Measurements from ENCODE around the gene ADGRB3.

The ADGRB3 gene

DNA sequence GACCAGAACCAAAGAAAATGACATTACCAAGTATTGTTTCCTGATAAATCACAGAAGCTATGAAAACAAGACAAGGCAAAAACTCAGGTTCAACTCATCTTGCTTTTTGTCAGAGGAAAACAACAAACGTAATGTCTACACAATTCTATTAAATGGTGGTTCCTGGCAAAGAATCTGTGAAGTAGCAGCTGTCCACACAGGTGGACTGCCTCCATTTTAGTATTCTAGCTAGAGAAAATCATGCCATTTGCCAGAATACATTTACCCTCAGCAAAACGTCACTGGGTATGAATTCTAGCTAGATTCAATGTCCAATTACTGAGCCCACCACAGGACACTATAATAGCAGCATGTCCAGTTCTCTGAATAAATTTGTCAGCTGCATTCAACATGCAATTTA lies 125.4 kb downstream of the ADGRB3 start:
- TF ChIP-seq, protein P1, sequence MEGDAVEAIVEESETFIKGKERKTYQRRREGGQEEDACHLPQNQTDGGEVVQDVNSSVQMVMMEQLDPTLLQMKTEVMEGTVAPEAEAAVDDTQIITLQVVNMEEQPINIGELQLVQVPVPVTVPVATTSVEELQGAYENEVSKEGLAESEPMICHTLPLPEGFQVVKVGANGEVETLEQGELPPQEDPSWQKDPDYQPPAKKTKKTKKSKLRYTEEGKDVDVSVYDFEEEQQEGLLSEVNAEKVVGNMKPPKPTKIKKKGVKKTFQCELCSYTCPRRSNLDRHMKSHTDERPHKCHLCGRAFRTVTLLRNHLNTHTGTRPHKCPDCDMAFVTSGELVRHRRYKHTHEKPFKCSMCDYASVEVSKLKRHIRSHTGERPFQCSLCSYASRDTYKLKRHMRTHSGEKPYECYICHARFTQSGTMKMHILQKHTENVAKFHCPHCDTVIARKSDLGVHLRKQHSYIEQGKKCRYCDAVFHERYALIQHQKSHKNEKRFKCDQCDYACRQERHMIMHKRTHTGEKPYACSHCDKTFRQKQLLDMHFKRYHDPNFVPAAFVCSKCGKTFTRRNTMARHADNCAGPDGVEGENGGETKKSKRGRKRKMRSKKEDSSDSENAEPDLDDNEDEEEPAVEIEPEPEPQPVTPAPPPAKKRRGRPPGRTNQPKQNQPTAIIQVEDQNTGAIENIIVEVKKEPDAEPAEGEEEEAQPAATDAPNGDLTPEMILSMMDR (IDR thresholded peaks at IDR 0.05; ENCODE audit: control extremely low read depth, extremely low read depth, low read depth, missing control alignments), result no peak
- no peak for DNase-seq (ENCODE audit: extremely low spot score)
- POLR2A ChIA-PET, result no interaction called here
- CTCF ChIA-PET, result interaction anchor here (0.8 kb wide), 1 partner anchor 34 kb away, joined by 3 read pairs; no protein-coding TSS in a partner anchor

DNA sequence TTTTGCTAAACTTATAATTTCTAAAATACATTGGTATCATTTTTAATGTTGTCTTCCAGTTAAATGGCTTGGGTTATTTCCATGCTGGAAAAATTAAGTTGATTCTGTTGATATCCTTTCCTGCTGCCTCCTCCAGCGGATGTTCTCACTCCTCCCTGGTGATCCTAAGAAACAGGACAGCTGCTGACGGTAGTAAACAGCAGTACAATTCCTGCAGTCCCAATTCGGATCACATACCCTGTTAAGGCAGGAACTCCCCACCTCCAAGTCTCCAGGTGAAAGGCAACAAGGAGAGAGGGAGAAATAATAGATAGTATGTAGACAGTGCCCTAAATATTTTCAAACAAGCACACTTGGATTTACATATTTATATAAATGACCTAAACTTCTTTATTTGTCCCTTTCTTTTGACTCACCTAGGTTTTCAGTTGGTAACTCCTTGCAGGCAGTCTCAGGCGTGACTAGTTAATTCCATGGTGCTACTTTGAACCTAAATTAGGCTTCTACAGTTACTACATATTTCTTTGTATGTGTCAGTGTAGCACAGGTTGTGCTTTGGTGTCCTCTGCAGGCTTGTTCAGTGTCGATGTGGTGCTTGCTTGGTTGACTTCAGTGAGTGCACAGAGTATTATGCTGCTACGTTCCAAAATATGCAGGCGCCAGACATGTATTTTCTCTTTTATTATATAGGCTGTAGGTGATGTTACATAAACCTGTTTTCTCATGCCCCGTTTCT lies 126.0 kb downstream of the ADGRB3 start:
- POLR2A ChIA-PET, result no interaction called here
- TF ChIP-seq, protein P1 (IDR thresholded peaks at IDR 0.05; ENCODE audit: control extremely low read depth, extremely low read depth, low read depth, missing control alignments), result no peak
- CTCF ChIA-PET, result no interaction called here
- DNase-seq (ENCODE audit: extremely low spot score), result no peak

DNA sequence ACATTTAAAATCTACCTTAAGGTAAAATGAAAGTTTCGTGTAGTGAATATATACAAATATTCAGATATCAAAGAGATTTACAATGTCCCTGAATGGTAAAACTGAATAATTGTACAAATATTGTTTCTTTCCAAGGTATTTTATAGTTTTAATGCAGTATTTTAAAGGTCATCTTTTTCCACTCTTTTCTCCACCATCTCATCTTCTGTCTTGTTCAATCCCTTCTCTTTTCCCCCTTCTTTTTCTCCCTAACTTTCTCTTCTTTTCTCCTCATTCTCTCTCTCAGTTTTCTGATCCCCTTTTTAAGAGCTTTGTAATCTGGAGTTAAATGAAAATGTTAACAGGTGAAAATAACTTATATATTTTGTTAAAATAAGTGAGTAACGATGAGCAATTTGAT lies 126.9 kb downstream of the ADGRB3 start:
- ChIA-PET CTCF (no interaction called here), POLR2A (no interaction called here)
- no peak for DNase-seq (ENCODE audit: extremely low spot score)
- TF ChIP-seq, protein P1 (IDR thresholded peaks at IDR 0.05; ENCODE audit: control extremely low read depth, extremely low read depth, low read depth, missing control alignments), result no peak

DNA sequence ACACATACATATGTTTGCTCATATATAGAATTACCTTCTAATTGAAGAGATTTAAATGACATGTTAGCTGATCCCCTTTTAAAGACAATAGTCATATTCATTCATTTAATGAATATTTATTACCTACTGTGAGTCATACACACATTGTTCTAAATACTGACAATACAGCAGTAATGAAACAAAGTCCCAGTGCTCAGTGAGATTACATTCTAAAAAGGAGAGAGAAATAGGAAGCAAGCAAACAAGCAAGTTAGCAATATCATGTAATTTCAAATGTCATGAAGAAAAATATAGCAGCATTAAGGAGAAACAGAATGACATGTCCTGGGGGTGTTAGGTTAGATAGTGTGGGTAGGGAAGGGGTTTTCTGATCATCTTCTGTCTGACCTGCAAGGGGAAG lies 136.3 kb downstream of the ADGRB3 start:
- POLR2A ChIA-PET, result no interaction called here
- TF ChIP-seq, protein P1 (IDR thresholded peaks at IDR 0.05; ENCODE audit: control extremely low read depth, extremely low read depth, low read depth, missing control alignments), result no peak
- CTCF ChIA-PET, result no interaction called here
- no peak for DNase-seq (ENCODE audit: extremely low spot score)

DNA sequence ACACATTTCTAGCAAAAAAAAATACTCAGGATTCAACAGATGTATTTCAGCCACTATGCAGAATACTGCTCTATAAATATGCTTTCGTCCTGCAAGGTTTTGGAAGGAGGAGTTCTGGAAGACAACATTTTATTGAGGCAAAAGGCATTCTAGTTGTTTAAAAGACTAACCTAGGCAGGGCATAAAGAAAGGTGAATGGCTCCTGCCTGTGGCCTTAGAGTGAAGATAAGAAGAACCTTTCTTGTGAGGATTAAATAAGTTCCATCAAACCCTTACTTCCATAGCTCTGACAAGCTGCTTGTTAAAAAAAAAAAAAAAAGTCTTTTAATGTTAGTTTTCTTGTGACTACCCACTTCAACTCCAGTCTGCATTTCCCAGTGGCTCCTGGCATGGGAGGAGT lies 139.8 kb downstream of the ADGRB3 start:
- CTCF ChIA-PET, result no interaction called here
- POLR2A ChIA-PET, result no interaction called here
- TF ChIP-seq, protein P1 (IDR thresholded peaks at IDR 0.05; ENCODE audit: control extremely low read depth, extremely low read depth, low read depth, missing control alignments), result no peak
- DNase-seq (ENCODE audit: extremely low spot score), result no peak

DNA sequence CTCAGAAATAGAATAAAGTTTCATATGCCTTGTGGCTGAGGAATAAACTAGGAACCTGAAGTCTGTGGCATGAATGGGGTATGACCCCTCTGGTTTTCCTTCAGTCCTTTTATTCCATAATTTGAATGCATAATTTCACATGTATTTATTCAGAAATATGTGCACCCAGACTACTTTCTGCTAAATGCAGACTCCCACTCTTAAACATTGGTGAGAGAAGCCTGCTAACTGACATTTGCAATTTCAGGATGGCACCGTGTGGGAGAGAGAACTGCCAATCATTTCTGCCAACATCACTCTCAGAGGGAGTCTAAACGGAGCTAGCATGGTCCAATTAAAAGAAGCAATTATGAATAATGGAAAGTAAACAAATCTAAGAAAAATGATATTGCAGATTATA lies 141.3 kb downstream of the ADGRB3 start:
- ChIA-PET POLR2A (no interaction called here), CTCF (interaction anchor here (1.0 to 1.2 kb wide), 2 partner anchors 16 to 204 kb away, joined by 3 to 6 read pairs; no protein-coding TSS in a partner anchor)
- TF ChIP-seq, protein P1 (IDR thresholded peaks at IDR 0.05; ENCODE audit: control extremely low read depth, extremely low read depth, low read depth, missing control alignments), result no peak
- DNase-seq (ENCODE audit: extremely low spot score), result no peak

Measured in GM10248 (cell line).